Vagina (tissue), 2 donors: Measurements from ENCODE around the gene RGMB.

Experiments
- CTCF ChIP-seq, 3 experiments: fragments of 450-650 bp in 2 of 3; fragments of 200-600 bp in 1 of 3; sonication (generic) in 1 of 3; IDR thresholded peaks; one replicate each; pipeline ENCODE4 v1.5.1; 2017 to 2019; ENCODE audit warnings: antibody characterized with exemption in 3 of 3, mild to moderate bottlenecking in 2 of 3, moderate library complexity in 2 of 3
- POLR2A ChIP-seq, 2 donors: fragments of 450-650 bp; IDR thresholded peaks; one replicate each; pipeline ENCODE4 v1.6.1; 2017; ENCODE audit warnings: antibody characterized with exemption in 2 of 2, mild to moderate bottlenecking in 2 of 2, moderate library complexity in 2 of 2

DNA sequence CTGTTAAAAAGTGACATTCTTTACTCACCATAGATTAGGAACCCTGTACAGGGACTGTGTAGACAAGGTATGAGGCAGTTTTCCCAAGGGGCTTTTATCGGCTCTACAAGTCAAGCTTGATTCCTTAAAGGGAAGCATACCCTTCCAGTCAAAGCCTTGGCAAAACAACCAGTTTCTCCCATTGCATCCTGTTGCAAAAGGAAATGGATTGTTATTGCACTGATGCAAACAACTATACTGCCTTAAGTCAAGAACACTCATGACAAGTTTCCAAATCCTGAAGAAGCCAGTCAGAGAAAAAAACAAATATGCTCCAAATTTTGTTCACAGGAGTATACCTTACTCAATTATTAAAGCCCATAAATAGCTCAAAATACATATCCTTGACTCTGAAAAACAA is 67.5 kb downstream of the RGMB start:
- TF ChIP-seq CTCF (IDR thresholded peaks at IDR 0.05) = no peak
- TF ChIP-seq POLR2A (IDR thresholded peaks at IDR 0.05) = no peak
